ENCODE data around the gene ZNF408. TPM values are rescaled to one million over a fixed set of nuclear protein-coding genes. Genes with fewer than 3 reads are reported as not detected.

Gene ZNF408
- total and polyA plus RNA-seq, 2 of the 13 experiments (the other 11 are each of a cell fraction or from before 2014, with no cell fraction given), result 11.2 to 12.5 TPM

DNA sequence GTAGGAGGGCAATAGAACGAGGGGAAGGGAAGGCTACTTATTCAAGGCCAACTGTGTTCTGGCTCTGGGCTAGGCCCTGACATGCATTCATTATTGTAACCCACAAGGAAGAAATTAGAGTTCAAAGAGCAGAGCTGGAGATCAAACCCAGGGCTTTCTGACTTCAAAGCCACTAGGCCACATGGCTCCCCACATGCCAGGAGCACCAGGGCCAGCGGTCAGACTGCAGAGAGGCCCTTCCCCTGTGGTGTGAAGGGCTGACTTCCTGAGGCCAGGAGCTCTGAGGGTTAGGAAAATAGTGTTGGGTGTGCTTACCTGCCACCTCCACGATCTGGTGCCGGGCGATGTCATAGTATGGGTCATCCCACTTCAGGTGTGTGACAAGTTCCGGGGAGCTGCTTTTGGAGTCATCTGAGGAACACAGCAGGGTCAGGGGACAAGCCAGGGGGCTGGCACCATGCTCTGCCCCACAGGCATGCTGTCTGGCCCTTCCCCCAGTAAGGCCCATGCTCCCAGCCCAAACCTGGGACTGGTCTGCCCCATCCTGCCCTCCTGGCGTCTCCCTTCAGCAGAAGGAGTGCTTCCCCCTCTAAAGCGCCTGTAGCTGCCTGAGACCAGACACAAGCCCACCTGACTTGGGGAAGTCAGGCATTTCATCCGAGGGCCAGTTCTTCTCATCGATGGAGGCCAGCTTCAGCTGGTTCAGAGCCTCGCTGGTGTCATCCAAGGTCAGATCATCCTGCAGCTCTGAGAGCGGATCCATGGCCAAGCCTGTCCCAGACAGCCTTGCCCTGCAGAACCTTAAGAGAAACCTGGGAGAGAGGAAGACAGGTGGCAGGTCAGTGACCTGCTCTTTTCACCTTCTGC lies 5.3 kb upstream of the ZNF408 start (continued):
- TF ChIP-seq, protein P1, sequence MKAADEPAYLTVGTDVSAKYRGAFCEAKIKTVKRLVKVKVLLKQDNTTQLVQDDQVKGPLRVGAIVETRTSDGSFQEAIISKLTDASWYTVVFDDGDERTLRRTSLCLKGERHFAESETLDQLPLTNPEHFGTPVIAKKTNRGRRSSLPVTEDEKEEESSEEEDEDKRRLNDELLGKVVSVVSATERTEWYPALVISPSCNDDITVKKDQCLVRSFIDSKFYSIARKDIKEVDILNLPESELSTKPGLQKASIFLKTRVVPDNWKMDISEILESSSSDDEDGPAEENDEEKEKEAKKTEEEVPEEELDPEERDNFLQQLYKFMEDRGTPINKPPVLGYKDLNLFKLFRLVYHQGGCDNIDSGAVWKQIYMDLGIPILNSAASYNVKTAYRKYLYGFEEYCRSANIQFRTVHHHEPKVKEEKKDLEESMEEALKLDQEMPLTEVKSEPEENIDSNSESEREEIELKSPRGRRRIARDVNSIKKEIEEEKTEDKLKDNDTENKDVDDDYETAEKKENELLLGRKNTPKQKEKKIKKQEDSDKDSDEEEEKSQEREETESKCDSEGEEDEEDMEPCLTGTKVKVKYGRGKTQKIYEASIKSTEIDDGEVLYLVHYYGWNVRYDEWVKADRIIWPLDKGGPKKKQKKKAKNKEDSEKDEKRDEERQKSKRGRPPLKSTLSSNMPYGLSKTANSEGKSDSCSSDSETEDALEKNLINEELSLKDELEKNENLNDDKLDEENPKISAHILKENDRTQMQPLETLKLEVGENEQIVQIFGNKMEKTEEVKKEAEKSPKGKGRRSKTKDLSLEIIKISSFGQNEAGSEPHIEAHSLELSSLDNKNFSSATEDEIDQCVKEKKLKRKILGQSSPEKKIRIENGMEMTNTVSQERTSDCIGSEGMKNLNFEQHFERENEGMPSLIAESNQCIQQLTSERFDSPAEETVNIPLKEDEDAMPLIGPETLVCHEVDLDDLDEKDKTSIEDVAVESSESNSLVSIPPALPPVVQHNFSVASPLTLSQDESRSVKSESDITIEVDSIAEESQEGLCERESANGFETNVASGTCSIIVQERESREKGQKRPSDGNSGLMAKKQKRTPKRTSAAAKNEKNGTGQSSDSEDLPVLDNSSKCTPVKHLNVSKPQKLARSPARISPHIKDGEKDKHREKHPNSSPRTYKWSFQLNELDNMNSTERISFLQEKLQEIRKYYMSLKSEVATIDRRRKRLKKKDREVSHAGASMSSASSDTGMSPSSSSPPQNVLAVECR (CRISPR knock-in tag; IDR thresholded peaks at IDR 0.05; ENCODE audit: borderline replicate concordance), result peak; percentile 34; the same call in 1 of the 2 replicates
- TF ChIP-seq NR2F6 (IDR thresholded peaks at IDR 0.05), result peak; percentile 18; the same call in 1 of the 2 replicates
- peak; percentile 70 for TF ChIP-seq NR2F6 (CRISPR knock-in tag; IDR thresholded peaks at IDR 0.05)
- TF ChIP-seq, protein P2, sequence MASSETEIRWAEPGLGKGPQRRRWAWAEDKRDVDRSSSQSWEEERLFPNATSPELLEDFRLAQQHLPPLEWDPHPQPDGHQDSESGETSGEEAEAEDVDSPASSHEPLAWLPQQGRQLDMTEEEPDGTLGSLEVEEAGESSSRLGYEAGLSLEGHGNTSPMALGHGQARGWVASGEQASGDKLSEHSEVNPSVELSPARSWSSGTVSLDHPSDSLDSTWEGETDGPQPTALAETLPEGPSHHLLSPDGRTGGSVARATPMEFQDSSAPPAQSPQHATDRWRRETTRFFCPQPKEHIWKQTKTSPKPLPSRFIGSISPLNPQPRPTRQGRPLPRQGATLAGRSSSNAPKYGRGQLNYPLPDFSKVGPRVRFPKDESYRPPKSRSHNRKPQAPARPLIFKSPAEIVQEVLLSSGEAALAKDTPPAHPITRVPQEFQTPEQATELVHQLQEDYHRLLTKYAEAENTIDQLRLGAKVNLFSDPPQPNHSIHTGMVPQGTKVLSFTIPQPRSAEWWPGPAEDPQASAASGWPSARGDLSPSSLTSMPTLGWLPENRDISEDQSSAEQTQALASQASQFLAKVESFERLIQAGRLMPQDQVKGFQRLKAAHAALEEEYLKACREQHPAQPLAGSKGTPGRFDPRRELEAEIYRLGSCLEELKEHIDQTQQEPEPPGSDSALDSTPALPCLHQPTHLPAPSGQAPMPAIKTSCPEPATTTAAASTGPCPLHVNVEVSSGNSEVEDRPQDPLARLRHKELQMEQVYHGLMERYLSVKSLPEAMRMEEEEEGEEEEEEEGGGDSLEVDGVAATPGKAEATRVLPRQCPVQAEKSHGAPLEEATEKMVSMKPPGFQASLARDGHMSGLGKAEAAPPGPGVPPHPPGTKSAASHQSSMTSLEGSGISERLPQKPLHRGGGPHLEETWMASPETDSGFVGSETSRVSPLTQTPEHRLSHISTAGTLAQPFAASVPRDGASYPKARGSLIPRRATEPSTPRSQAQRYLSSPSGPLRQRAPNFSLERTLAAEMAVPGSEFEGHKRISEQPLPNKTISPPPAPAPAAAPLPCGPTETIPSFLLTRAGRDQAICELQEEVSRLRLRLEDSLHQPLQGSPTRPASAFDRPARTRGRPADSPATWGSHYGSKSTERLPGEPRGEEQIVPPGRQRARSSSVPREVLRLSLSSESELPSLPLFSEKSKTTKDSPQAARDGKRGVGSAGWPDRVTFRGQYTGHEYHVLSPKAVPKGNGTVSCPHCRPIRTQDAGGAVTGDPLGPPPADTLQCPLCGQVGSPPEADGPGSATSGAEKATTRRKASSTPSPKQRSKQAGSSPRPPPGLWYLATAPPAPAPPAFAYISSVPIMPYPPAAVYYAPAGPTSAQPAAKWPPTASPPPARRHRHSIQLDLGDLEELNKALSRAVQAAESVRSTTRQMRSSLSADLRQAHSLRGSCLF (CRISPR knock-in tag; IDR thresholded peaks at IDR 0.05; ENCODE audit: borderline replicate concordance), result no peak
- TF ChIP-seq, protein P3, sequence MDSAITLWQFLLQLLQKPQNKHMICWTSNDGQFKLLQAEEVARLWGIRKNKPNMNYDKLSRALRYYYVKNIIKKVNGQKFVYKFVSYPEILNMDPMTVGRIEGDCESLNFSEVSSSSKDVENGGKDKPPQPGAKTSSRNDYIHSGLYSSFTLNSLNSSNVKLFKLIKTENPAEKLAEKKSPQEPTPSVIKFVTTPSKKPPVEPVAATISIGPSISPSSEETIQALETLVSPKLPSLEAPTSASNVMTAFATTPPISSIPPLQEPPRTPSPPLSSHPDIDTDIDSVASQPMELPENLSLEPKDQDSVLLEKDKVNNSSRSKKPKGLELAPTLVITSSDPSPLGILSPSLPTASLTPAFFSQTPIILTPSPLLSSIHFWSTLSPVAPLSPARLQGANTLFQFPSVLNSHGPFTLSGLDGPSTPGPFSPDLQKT (CRISPR knock-in tag; IDR thresholded peaks at IDR 0.05; ENCODE audit: borderline replicate concordance), result no peak
- TF ChIP-seq GABPB1 (CRISPR knock-in tag; IDR thresholded peaks at IDR 0.05), result peak; percentile 57
- peak; percentile 83; the same call in 1 of the 2 replicates for TF ChIP-seq ZNF431 (CRISPR knock-in tag; IDR thresholded peaks at IDR 0.05; ENCODE audit: borderline replicate concordance, low read depth)
- TF ChIP-seq ZNF773 (CRISPR knock-in tag; IDR thresholded peaks at IDR 0.05; ENCODE audit: borderline replicate concordance), result peak; percentile 62; the same call in 1 of the 2 replicates
- TF ChIP-seq, protein P4, sequence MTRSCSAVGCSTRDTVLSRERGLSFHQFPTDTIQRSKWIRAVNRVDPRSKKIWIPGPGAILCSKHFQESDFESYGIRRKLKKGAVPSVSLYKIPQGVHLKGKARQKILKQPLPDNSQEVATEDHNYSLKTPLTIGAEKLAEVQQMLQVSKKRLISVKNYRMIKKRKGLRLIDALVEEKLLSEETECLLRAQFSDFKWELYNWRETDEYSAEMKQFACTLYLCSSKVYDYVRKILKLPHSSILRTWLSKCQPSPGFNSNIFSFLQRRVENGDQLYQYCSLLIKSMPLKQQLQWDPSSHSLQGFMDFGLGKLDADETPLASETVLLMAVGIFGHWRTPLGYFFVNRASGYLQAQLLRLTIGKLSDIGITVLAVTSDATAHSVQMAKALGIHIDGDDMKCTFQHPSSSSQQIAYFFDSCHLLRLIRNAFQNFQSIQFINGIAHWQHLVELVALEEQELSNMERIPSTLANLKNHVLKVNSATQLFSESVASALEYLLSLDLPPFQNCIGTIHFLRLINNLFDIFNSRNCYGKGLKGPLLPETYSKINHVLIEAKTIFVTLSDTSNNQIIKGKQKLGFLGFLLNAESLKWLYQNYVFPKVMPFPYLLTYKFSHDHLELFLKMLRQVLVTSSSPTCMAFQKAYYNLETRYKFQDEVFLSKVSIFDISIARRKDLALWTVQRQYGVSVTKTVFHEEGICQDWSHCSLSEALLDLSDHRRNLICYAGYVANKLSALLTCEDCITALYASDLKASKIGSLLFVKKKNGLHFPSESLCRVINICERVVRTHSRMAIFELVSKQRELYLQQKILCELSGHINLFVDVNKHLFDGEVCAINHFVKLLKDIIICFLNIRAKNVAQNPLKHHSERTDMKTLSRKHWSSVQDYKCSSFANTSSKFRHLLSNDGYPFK (CRISPR knock-in tag; IDR thresholded peaks at IDR 0.05; ENCODE audit: borderline replicate concordance), result peak; percentile 25; the same call in 1 of the 2 replicates
- TF ChIP-seq, protein P5, sequence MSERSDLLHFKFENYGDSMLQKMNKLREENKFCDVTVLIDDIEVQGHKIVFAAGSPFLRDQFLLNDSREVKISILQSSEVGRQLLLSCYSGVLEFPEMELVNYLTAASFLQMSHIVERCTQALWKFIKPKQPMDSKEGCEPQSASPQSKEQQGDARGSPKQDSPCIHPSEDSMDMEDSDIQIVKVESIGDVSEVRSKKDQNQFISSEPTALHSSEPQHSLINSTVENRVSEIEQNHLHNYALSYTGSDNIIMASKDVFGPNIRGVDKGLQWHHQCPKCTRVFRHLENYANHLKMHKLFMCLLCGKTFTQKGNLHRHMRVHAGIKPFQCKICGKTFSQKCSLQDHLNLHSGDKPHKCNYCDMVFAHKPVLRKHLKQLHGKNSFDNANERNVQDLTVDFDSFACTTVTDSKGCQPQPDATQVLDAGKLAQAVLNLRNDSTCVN (CRISPR knock-in tag; IDR thresholded peaks at IDR 0.05; ENCODE audit: borderline replicate concordance), result peak; percentile 59; the same call in 1 of the 2 replicates
- TF ChIP-seq KAT8 (CRISPR knock-in tag; IDR thresholded peaks at IDR 0.05), result peak; percentile 67
